Gastrocnemius medialis (tissue), 4 donors: ENCODE measurements around the gene MYRF.

Experiments
- POLR2A ChIP-seq, 2 donors: fragments of 450-650 bp; IDR thresholded peaks; one replicate each; pipeline ENCODE4 v1.6.1; 2017; ENCODE audit warnings: antibody characterized with exemption in 2 of 2, mild to moderate bottlenecking in 2 of 2, moderate library complexity in 2 of 2
- TF ChIP-seq, protein P1 (sequence below), 5 experiments: fragments of 450-650 bp in 3 of 5; fragments of 200-600 bp in 2 of 5; sonication (generic) in 2 of 5; IDR thresholded peaks in 4 of 5; conservative IDR thresholded peaks in 1 of 5; 1 replicate in 4 of 5; 2 replicates in 1 of 5; pipeline ENCODE4 v1.5.1; 2016 to 2019; ENCODE audit warnings: antibody characterized with exemption in 5 of 5, mild to moderate bottlenecking in 3 of 5, moderate library complexity in 3 of 5

DNA sequence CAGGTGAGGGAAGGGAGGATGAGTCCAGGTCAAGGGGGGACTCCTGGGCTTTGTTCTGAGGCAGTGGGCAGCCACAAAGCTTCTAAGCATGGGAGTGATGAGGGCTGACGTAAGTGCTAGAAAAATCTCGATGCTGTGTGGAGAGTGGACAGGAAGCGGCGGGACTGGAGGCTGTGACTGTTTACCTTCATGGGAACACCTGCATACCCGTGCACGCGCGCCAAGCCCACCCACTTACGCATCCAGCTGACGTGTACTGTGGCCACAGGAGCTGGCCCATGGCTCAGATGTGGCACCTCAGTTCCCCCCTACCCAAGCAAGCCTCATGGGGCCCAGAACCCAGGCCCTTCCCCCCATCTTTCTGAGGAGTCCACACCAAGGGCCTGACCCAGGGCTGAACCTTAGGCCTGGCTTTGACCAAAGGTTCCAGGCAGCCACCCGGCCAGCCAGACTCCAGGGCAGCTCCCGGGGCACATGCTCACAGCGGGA lies 14.0 kb downstream of the MYRF start:
- TF ChIP-seq, protein P1, sequence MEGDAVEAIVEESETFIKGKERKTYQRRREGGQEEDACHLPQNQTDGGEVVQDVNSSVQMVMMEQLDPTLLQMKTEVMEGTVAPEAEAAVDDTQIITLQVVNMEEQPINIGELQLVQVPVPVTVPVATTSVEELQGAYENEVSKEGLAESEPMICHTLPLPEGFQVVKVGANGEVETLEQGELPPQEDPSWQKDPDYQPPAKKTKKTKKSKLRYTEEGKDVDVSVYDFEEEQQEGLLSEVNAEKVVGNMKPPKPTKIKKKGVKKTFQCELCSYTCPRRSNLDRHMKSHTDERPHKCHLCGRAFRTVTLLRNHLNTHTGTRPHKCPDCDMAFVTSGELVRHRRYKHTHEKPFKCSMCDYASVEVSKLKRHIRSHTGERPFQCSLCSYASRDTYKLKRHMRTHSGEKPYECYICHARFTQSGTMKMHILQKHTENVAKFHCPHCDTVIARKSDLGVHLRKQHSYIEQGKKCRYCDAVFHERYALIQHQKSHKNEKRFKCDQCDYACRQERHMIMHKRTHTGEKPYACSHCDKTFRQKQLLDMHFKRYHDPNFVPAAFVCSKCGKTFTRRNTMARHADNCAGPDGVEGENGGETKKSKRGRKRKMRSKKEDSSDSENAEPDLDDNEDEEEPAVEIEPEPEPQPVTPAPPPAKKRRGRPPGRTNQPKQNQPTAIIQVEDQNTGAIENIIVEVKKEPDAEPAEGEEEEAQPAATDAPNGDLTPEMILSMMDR (IDR thresholded peaks at IDR 0.05 in 4 of 5, conservative IDR thresholded peaks at IDR 0.05 in 1 of 5), result no peak
- TF ChIP-seq POLR2A (IDR thresholded peaks at IDR 0.05), result no peak
